HL-60 (cell line): ENCODE results near the gene PNMA1.

ENCODE experiments used
- GABPA ChIP-seq: IDR thresholded peaks from 2 replicates; pipeline ENCODE4 v1.6.1; 2012; ENCODE audit warnings: low read depth
- POLR2AphosphoS5 ChIP-seq: IDR thresholded peaks from 2 replicates; pipeline ENCODE4 v1.6.1; 2012; ENCODE audit warnings: low read depth
- REST ChIP-seq: IDR thresholded peaks from 2 replicates; pipeline ENCODE4 v1.6.1; 2012; ENCODE audit warnings: low read depth; ENCODE audit not compliant: insufficient replicate concordance
- SPI1 ChIP-seq: IDR thresholded peaks from 2 replicates; pipeline ENCODE4 v1.6.1; 2012; ENCODE audit warnings: low read depth, mild to moderate bottlenecking, borderline replicate concordance
- TF ChIP-seq, protein P1 (sequence below): IDR thresholded peaks from one replicate; pipeline ENCODE4 v1.5.1; 2011; ENCODE audit warnings: low read length, control low read depth, inconsistent platforms; ENCODE audit not compliant: insufficient read depth

DNA sequence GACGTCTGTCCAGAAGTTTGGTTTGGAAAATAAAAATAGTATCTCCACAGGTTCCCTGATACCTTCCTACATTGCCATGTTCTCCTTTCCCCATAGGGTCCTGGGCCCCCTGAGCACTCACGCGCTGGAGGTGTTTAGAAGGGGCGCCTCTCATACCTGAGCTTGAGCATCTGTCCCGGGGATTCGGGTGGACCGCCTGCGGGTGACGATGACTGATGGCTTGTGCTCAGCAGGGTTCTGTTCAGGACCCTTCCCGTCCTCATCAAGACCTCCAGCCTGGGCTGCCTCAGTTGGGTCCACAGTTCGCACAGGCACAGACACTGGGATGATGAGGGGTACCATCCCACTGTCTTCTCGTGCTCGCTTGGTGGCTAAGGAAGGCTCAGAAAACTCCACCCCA is 22.7 kb upstream of the PNMA1 start:
- TF ChIP-seq POLR2AphosphoS5 (no peak), REST (no peak), GABPA (no peak), SPI1 (no peak)
- TF ChIP-seq, protein P1, sequence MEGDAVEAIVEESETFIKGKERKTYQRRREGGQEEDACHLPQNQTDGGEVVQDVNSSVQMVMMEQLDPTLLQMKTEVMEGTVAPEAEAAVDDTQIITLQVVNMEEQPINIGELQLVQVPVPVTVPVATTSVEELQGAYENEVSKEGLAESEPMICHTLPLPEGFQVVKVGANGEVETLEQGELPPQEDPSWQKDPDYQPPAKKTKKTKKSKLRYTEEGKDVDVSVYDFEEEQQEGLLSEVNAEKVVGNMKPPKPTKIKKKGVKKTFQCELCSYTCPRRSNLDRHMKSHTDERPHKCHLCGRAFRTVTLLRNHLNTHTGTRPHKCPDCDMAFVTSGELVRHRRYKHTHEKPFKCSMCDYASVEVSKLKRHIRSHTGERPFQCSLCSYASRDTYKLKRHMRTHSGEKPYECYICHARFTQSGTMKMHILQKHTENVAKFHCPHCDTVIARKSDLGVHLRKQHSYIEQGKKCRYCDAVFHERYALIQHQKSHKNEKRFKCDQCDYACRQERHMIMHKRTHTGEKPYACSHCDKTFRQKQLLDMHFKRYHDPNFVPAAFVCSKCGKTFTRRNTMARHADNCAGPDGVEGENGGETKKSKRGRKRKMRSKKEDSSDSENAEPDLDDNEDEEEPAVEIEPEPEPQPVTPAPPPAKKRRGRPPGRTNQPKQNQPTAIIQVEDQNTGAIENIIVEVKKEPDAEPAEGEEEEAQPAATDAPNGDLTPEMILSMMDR = no peak
